ENCODE results near the gene MAP3K10. TPM values are rescaled to one million over a fixed set of nuclear protein-coding genes. Genes with fewer than 3 reads are reported as not detected.
A peak's percentile ranks its signal among the peaks of the same experiment; 100 is the strongest.

The MAP3K10 gene
- total and polyA plus RNA-seq, 9 of the 15 experiments (the other 6 are each of a cell fraction or from before 2014, with no cell fraction given): 0.01 to 8.0 (median 2.7) TPM; not detected in 1

DNA sequence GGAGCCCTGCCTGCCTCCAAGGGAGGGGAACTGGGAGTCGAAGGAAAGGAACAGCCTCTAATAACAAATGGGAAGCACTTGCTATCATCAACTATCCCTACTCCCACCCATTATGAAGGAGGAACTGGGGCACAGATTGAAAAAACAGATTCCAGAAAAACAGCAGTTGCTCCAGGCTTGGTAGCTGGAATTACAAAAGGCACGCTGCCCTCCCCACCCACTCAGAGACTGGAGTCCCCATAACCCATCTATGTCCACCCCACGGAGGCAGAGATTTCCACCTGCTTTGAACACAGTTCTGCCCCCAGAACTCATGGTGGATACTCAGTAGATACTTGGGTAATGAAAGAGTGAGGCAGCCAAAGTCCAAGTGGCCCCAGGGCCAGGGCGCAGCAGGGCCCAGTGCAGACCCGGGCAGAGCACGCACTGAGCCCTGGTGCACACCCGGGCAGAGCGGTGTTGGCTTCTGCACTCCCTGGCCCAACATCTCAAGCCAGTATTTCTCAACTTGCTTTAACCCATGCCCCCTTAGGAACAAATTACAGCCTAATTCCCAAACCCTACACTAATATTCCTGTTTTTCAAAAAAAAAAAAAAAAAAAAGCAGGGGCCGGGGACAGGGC is 54.4 kb downstream of the MAP3K10 start:
- Histone ChIP-seq H3K9ac (ENCODE audit: insufficient read depth in 1 of 2, low read depth in 2 of 2, low read length in 2 of 2) (peak overlapping the region in 1 of 2 experiments; percentile 72; a peak in 1 of 4 replicates), H3K4me3 (no peak overlapping the region), H3K9me3 (replicated peaks; ENCODE audit: control insufficient read depth, insufficient read depth, low read depth, low read length) (no peaks in the 10 kb centered on the region), H2AFZ (ENCODE audit: low read depth, low read length) (no peak overlapping the region), H3K27ac (ENCODE audit: extremely low read depth, low read depth, low read length) (no peak overlapping the region), H3K4me2 (ENCODE audit: insufficient read depth, low read length) (no peak overlapping the region), H3K79me2 (ENCODE audit: control insufficient read depth, insufficient read depth, low read length) (peaks cover 32% of the 10 kb centered on the region), H3K9me1 (ENCODE audit: control insufficient read depth, insufficient read depth, low read length) (peaks cover 4% of the 10 kb centered on the region), H4K20me1 (replicated peaks; ENCODE audit: control insufficient read depth, insufficient read depth, low read length) (peaks cover 4% of the 10 kb centered on the region; the same call in 1 of the 2 replicates), H3K27me3 (ENCODE audit: control insufficient read depth in 2 of 2, insufficient read depth in 2 of 2, low read length in 2 of 2) (no peaks in the 10 kb centered on the region), H3K4me1 (replicated peaks in 1 of 2; ENCODE audit: control insufficient read depth in 2 of 2, insufficient read depth in 2 of 2, low read length in 2 of 2) (peaks cover 0 to 15% of the 10 kb centered on the region in 2 experiments; a peak in 2 of 5 replicates), H3K36me3 (ENCODE audit: control insufficient read depth, insufficient read depth, low read length) (peaks cover 69% of the 10 kb centered on the region; the same call in 2 of the 3 replicates)
- 97% methylated on average over 7 of the region's 9 CpGs for WGBS (ENCODE audit: insufficient coverage, low coverage, missing lambda C conversion rate)
- FAIRE-seq (no peak), ATAC-seq (no peak), DNase-seq (ENCODE audit: extremely low read depth in 1 of 4, low spot score in 3 of 4) (no peak)
- in situ Hi-C loops (cut with MboI) (no loop called here), intact Hi-C loops (cut with micrococcal nuclease) (no loop called here)
- no TSS peak for BruUV-seq (replicated peaks)
- no peak for TF ChIP-seq BRCA1 (IDR thresholded peaks at IDR 0.05)
- no peak for TF ChIP-seq BRCA1 (CRISPR knock-in tag; IDR thresholded peaks at IDR 0.05)
- TF ChIP-seq, protein P1, sequence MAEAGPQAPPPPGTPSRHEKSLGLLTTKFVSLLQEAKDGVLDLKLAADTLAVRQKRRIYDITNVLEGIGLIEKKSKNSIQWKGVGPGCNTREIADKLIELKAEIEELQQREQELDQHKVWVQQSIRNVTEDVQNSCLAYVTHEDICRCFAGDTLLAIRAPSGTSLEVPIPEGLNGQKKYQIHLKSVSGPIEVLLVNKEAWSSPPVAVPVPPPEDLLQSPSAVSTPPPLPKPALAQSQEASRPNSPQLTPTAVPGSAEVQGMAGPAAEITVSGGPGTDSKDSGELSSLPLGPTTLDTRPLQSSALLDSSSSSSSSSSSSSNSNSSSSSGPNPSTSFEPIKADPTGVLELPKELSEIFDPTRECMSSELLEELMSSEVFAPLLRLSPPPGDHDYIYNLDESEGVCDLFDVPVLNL (CRISPR knock-in tag; IDR thresholded peaks at IDR 0.05; ENCODE audit: low read depth): no peak
- TF ChIP-seq CC2D1A (IDR thresholded peaks at IDR 0.05): no peak
- TF ChIP-seq HOXB6 (CRISPR knock-in tag; IDR thresholded peaks at IDR 0.05; ENCODE audit: borderline replicate concordance): no peak
- ChIA-PET POLR2A (interaction anchor here (1.7 kb wide), 1 partner anchor 9 kb away, joined by 5 read pairs; no protein-coding TSS in a partner anchor), CTCF (ENCODE audit: low intra/inter-chr PET ratio) (no interaction called here)

All from K562 (cell line).